LNCAP (cell line): ENCODE measurements around the gene RFX4.

Experiments used
- TF ChIP-seq, protein P1 (sequence below): fragments of 450-650 bp; IDR thresholded peaks from 2 replicates; pipeline ENCODE4 v1.5.1; 2017; ENCODE audit warnings: mild to moderate bottlenecking

RFX4 gene

DNA sequence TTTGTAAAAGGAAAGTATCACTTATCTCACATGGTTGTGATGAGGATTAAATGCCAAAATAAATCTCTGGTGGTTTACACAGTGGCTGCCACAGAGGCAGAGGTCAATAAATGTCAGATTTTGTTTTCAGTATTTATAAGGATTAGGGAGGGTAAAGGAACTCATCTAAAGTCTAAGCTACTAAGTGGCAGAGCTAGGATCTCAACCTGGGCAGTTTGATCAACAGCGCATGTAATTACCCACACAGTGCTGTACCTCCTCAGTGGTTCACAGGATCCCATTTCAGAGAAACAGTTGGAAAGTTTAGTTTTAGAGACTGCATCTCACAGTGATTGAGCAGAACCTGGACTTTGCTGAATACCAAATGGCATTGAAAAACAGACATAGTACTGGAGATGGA, 146.8 kb downstream of the RFX4 start:
- TF ChIP-seq, protein P1, sequence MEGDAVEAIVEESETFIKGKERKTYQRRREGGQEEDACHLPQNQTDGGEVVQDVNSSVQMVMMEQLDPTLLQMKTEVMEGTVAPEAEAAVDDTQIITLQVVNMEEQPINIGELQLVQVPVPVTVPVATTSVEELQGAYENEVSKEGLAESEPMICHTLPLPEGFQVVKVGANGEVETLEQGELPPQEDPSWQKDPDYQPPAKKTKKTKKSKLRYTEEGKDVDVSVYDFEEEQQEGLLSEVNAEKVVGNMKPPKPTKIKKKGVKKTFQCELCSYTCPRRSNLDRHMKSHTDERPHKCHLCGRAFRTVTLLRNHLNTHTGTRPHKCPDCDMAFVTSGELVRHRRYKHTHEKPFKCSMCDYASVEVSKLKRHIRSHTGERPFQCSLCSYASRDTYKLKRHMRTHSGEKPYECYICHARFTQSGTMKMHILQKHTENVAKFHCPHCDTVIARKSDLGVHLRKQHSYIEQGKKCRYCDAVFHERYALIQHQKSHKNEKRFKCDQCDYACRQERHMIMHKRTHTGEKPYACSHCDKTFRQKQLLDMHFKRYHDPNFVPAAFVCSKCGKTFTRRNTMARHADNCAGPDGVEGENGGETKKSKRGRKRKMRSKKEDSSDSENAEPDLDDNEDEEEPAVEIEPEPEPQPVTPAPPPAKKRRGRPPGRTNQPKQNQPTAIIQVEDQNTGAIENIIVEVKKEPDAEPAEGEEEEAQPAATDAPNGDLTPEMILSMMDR, result no peak

DNA sequence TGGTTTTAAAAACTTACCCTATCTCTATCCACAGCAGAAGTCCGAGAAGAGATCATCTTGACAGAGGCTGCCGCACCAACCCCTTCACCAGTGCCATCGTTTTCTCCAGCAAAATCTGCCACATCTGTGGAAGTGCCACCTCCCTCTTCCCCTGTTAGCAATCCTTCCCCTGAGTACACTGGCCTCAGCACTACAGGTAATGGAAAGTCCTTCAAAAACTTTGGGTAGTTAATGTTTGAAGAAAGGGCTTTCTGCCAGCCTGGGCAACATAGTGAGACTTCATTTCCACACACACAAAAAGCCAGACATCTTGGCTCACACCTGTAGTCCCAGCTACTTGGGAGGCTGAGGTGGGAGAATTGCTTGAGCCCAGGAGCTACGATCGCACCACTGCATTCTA, 150.1 kb downstream of the RFX4 start:
- TF ChIP-seq, protein P1, result no peak

DNA sequence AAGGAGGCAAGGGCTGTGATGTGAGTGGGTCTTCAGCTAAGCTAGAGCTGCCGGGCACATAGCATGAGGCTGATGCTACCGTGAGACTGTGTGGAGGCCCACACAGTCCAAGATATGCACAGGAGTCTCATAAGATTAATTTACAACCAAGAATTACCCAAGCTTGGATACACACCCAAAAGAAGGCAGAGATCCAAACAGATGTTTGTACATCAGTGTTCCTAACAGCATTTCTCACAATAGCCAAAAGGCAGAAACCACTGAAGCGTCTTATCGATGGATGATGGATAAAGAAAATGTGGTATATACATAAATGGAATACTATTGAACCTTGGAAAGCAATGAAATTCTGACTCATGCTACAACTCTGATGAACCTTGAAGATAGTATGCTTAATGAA, 150.9 kb downstream of the RFX4 start:
- TF ChIP-seq, protein P1, result no peak

DNA sequence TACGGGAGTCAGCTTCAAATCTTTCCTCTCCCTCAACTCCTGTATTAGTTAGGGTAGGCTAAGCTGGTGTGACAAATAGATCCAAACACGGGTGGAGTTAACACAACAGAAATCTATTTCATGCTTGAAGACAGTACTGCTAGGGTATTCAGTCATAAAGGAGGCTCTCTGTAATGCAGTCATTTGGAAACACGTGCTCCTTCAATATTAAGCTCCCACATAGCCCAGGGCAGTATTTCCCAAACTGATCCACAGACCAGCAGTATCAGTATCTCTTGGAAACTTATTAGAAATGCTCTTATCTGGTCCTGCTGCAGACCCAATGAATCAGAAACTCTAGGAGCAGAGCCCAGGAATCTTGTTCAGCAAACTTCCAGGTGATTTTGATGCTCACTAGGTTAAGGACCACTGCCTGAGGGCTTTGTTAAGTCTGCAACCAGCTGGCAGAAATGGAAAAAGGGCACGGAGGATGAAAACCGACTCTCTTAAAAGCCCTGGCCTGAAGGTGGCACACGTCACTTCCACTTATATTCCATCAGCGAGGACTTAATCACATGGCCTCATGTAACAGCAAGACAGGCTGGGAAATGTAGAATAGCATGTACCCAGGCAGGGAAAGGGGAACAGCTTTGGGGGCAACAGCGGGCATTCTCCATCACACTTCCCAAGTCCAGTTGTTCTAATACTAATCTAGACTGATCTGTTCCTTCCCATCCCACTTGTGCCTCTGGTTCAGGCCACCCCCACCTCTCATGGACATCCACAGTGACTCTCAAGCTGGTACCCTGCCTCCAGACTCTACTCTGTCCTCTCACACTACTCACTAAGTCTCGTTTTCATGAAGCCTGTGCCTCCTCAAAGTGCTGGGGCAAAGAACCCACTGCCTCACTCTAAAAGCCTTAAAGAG, 153.5 kb downstream of the RFX4 start:
- TF ChIP-seq, protein P1, result no peak

DNA sequence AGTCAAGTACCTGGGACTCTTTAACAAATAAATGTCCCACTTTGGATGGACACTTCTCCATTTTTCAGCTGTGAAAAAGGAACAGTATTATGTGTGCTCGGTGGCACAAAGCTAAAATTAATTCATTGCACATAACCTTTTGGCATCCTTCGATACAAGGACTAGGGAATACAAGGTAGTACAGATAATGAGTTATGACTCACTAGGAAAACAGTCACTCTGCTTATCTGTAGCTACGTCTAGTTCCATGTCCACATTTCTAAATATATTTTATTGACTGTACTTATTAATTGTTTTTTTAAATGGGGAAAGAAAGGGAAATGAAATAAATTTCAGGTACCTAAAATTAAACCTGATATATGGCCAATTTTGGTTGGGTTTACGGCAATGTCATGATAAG, 156.5 kb downstream of the RFX4 start:
- TF ChIP-seq, protein P1, result no peak

DNA sequence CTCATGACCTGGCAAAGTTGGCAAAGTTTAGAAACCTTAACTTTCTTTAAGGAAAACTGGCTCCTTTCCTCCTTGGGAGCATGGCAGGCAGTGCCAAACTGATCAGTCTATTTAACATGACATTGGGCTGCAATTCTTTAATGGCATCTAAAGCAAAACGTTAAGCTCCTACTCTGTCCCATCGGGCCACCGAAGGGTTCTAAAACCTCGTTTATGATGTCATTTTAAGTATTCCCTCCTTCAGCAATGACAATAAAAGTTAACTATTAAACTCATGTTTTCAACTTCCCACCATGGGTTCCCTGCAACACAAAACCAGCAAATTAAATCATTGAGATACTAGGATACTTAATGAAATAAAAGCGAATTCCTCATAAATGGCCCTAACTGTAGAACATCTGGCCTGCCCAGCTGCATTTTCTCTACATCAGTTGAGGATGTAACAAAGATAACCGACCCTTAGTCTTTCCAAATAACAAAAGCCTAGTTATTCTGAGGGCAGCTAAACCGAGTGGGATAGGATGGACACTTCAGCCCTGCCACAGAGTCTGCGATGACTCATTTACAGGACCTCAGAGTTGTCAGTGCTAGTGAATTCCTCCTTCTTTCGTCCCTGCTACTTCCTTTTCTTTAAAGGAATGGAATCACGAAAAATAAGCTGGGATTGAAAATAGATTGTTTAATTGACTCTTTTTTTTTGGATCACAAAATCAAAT, 157.2 kb downstream of the RFX4 start:
- TF ChIP-seq, protein P1, result no peak

DNA sequence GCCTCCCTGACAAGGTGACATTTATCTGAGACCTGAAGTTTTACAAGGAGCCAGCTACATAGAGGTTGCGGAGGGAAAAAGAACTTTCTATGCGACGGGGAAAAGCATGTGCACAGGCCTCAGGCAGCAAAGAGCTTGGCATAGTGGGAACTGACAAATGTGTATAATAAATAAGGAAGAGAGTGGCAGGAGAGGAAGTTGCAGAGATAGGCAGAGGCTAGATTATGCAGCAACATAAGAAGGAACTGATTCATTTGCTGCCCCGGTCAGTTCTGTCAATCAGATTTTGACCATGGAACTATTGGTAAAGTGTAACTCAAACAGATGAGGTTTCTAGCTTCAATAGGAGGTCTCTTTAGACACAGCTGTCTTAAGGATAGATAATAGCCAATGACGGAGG, 158.0 kb downstream of the RFX4 start:
- TF ChIP-seq, protein P1, result no peak
